MCF 10A (cell line): ENCODE results near the gene THADA. TPM values are rescaled to one million over a fixed set of nuclear protein-coding genes. Genes with fewer than 3 reads are reported as not detected.
A peak's percentile ranks its signal among the peaks of the same experiment; 100 is the strongest.

ENCODE experiments used
- BruUV-seq: library from RNA; stranded (reverse); fragments of 400-500 nt; replicated peaks from 2 replicates; lab custom pipeline; 2021; lab: Mats Ljungman, UMichigan
- CTCF ChIA-PET: fragments of 300-600 bp; sonication (Branson Sonifier 250); formaldehyde crosslinking; extraction: SDS; loops from one replicate; lab custom pipeline; 2021; ENCODE audit warnings: antibody characterized with exemption, inconsistent platforms; lab: Yijun Ruan, JAX
- POLR2A ChIA-PET: fragments of 300-600, 350-650 bp; sonication (Branson Sonifier 250); formaldehyde crosslinking; extraction: SDS; loops from one replicate; lab custom pipeline; 2020; ENCODE audit warnings: antibody characterized with exemption, inconsistent platforms; lab: Yijun Ruan, JAX
- DNase-seq: peaks from one replicate; pipeline ENCODE4 v3.0.0-alpha.2; 2018; ENCODE audit not compliant: unreplicated experiment
- H3K27ac Mint-ChIP-seq: one replicate; pipeline ENCODE4 v1.8.0; 2022; ENCODE audit warnings: mild to moderate bottlenecking, low read depth, mixed read lengths; ENCODE audit not compliant: unreplicated experiment
- H3K27me3 Mint-ChIP-seq: one replicate; pipeline ENCODE4 v1.8.0; 2022; ENCODE audit warnings: mixed read lengths; ENCODE audit not compliant: insufficient read depth, unreplicated experiment
- H3K36me3 Mint-ChIP-seq: one replicate; pipeline ENCODE4 v1.8.0; 2022; ENCODE audit warnings: mild to moderate bottlenecking, moderate library complexity, mixed read lengths; ENCODE audit not compliant: insufficient read depth, unreplicated experiment
- H3K4me1 Mint-ChIP-seq: one replicate; pipeline ENCODE4 v1.8.0; 2022; ENCODE audit warnings: mixed read lengths; ENCODE audit not compliant: insufficient read depth, unreplicated experiment
- H3K4me3 Mint-ChIP-seq: one replicate; pipeline ENCODE4 v1.8.0; 2022; ENCODE audit warnings: mild to moderate bottlenecking, moderate library complexity, mixed read lengths; ENCODE audit not compliant: unreplicated experiment
- H3K9me3 Mint-ChIP-seq: one replicate; pipeline ENCODE4 v1.8.0; 2022; ENCODE audit warnings: mixed read lengths; ENCODE audit not compliant: unreplicated experiment
- intact Hi-C: fragments of 100-400 bp; cut with micrococcal nuclease; formaldehyde crosslinking; loops from 2 replicates; pipeline ENCODE4 v1.14.1; 2022
- total RNA-seq: library from RNA; stranded (reverse); gene quantifications from 2 replicates; pipeline ENCODE4 v1.2.3, GENCODE V29; 2022
- TF ChIP-seq, protein P1 (sequence below): fragments of 200-600 bp; IDR thresholded peaks from one replicate; pipeline ENCODE4 v1.8.0; 2022; ENCODE audit warnings: antibody characterized with exemption, mild to moderate bottlenecking; ENCODE audit not compliant: unreplicated experiment

THADA gene
- total RNA-seq, 1 experiment from 2014 or later: 49.8 TPM

DNA sequence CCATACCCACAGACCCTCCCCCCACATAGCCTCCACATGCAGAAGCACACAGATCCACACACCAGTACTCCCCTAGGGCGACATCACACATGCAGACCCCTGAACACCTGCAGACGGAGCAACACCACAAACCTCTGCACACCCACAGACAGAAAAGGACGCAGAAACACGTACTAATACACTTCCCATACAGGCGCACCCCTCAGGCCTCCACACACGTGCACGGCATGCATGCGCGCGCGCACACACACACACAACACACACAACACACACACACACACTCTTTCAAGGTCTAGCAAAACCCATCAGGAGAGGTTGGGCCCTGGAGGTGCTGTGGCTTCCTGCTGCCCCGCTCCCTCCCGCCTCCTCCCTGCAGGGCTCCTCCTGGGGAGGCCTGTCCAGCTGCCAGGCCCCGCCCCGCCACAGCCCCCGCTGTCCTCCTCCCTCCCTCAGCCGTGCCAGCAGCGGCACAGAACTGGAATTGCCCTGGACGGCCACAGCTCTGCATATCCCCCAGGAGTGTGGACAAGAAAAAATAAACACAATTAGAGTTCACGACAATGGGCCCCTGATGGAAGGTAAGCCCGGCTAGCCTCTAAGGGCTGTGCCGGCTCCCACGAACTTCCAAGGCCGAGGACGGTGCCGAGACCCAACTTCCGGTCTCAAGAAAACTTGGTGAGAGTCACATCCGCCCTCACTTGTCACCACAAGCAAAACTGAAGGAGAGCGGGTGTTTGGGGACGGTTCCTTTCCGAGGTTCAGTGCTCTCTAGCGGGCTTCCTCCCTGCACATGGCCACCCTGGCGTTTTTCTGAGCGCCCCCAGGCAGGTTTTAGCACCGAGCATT, 376.2 kb downstream of the THADA start:
- Mint-ChIP-seq H3K36me3 (peaks cover 89% of the 10 kb centered on the region), H3K27me3 (no peaks in the 10 kb centered on the region), H3K4me1 (peaks cover 22% of the 10 kb centered on the region), H3K4me3 (peak overlapping the region; percentile 93), H3K9me3 (no peaks in the 10 kb centered on the region), H3K27ac (peak overlapping the region; percentile 83)
- TSS peak; percentile 48 for BruUV-seq
- CTCF ChIA-PET: interaction anchor here (0.6 to 6.1 kb wide), 6 partner anchors 10 to 293 kb away, joined by 3 to 59 read pairs (median 8); no protein-coding TSS in a partner anchor
- POLR2A ChIA-PET: interaction anchor here (0.6 to 13.3 kb wide), 29 partner anchors 9 to 833 kb away, joined by 3 to 329 read pairs (median 8); partner anchors contain the start of gene ZFP36L2
- intact Hi-C loops: loop anchor here (5.0 kb wide), 1 partner anchor 132 kb away; no protein-coding TSS in a partner anchor
- DNase-seq: peak; percentile 88
- TF ChIP-seq, protein P1, sequence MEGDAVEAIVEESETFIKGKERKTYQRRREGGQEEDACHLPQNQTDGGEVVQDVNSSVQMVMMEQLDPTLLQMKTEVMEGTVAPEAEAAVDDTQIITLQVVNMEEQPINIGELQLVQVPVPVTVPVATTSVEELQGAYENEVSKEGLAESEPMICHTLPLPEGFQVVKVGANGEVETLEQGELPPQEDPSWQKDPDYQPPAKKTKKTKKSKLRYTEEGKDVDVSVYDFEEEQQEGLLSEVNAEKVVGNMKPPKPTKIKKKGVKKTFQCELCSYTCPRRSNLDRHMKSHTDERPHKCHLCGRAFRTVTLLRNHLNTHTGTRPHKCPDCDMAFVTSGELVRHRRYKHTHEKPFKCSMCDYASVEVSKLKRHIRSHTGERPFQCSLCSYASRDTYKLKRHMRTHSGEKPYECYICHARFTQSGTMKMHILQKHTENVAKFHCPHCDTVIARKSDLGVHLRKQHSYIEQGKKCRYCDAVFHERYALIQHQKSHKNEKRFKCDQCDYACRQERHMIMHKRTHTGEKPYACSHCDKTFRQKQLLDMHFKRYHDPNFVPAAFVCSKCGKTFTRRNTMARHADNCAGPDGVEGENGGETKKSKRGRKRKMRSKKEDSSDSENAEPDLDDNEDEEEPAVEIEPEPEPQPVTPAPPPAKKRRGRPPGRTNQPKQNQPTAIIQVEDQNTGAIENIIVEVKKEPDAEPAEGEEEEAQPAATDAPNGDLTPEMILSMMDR: no peak

DNA sequence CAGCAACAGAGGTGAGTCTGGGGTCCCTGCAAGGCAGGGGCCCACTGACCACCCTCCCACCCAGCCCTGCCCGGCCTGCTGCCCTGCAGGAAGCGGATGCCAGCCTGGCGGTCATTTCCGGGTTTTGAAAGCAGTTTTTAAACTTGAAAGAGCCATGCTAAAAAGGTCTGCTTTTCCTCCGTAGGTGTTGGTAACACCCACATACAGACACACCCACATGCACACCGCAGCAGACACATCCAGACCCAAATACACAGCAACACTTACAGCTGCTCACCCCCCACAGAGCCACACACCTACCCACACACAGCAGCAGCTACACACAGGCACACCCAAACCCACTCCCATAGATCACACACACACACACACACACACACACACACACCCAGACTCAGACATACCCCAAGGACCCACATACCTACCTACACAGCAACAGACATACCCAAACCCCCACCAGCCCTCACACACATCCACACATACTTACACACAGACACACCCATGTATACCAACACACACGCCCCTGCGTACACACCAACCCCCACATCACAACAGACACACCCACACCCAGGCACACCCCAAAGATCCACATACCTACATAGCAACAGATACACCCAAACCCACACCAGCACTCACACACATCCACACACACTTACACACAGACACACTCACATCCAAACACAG, 377.0 kb downstream of the THADA start:
- intact Hi-C loops: no loop called here
- Mint-ChIP-seq H3K4me1 (peaks cover 22% of the 10 kb centered on the region), H3K4me3 (peak overlapping the region; percentile 93), H3K9me3 (no peaks in the 10 kb centered on the region), H3K27me3 (no peaks in the 10 kb centered on the region), H3K27ac (peak overlapping the region; percentile 83), H3K36me3 (peaks cover 85% of the 10 kb centered on the region)
- ChIA-PET POLR2A (interaction anchor here (0.5 to 13.3 kb wide), 22 partner anchors 9 to 321 kb away, joined by 3 to 329 read pairs (median 8); partner anchors contain the start of gene ZFP36L2), CTCF (interaction anchor here (0.9 to 2.1 kb wide), 6 partner anchors 39 to 273 kb away, joined by 3 to 12 read pairs (median 4); no protein-coding TSS in a partner anchor)
- TF ChIP-seq, protein P1: no peak
- BruUV-seq: no TSS peak
- DNase-seq: peak; percentile 54

DNA sequence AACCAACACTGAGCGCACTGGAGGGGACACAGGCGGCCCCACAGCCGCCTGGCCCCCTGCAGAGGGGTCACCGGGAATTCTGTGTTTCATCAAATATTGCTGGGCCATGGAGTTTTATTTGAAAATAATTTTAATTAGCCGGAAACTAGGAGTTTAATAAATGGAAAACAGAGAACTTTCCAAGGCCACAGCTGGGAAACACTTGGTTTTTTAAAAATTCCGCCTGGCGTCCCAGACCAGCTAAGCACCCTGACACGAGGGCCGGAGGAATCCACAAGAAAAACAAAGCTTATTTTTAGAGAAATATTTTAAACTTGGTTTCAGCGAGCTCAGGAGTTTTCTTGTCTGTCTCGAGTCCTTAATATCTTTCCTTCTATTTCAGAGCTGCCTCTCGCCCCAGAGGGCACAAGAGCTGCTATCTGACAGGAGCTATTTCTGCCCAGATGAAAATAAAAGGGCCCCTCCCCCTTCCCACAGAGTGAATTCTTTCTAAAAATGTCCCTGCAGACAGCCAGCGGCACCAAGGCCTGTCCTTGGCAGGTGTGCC, 377.6 kb downstream of the THADA start:
- no peak for DNase-seq
- H3K4me1 Mint-ChIP-seq: peaks cover 22% of the 10 kb centered on the region
- no peaks in the 10 kb centered on the region for H3K27me3 Mint-ChIP-seq
- no peaks in the 10 kb centered on the region for H3K9me3 Mint-ChIP-seq
- H3K4me3 Mint-ChIP-seq: peak overlapping the region; percentile 93
- TF ChIP-seq, protein P1: no peak
- intact Hi-C loops: no loop called here
- ChIA-PET CTCF (interaction anchor here (0.9 to 2.1 kb wide), 5 partner anchors 38 to 266 kb away, joined by 3 to 12 read pairs (median 4); no protein-coding TSS in a partner anchor), POLR2A (interaction anchor here (0.5 to 13.3 kb wide), 14 partner anchors 9 to 312 kb away, joined by 3 to 329 read pairs (median 10); partner anchors contain the start of gene ZFP36L2)
- H3K27ac Mint-ChIP-seq: peak overlapping the region; percentile 83
- H3K36me3 Mint-ChIP-seq: peaks cover 81% of the 10 kb centered on the region
- no TSS peak for BruUV-seq
